HCT116 (cell line): ENCODE data around the gene PPP1R12B.
"Not testable (repeated sequence)": the region's sequence is repeated elsewhere in the genome, so short reads cannot be mapped to it uniquely, and the experiment has no call there.

ENCODE experiments used
- EZH2 ChIP-seq: fragments of 200-600 bp; sonication (generic); IDR thresholded peaks from 2 replicates; pipeline ENCODE4 v1.6.1; 2017; ENCODE audit warnings: antibody characterized with exemption, mixed run types
- EZH2phosphoT487 ChIP-seq: fragments of 200-600 bp; IDR thresholded peaks from 2 replicates; pipeline ENCODE4 v1.6.1; 2018; ENCODE audit warnings: antibody characterized with exemption, borderline replicate concordance
- POLR2A ChIP-seq: IDR thresholded peaks from 2 replicates; pipeline ENCODE4 v1.7.0; 2011; ENCODE audit warnings: borderline replicate concordance; ENCODE audit not compliant: insufficient read depth, insufficient read length; ENCODE audit errors: extremely low read depth
- RAD21 ChIP-seq: IDR thresholded peaks from 2 replicates; pipeline ENCODE4 v1.6.1; 2012; ENCODE audit warnings: low read depth, mild to moderate bottlenecking
- SIN3A ChIP-seq: IDR thresholded peaks from 2 replicates; pipeline ENCODE4 v1.6.1; 2012; ENCODE audit warnings: low read depth
- SP1 ChIP-seq: IDR thresholded peaks from 2 replicates; pipeline ENCODE4 v1.6.1; 2012; ENCODE audit warnings: low read depth
- YY1 ChIP-seq: IDR thresholded peaks from 2 replicates; pipeline ENCODE4 v1.6.1; 2011; ENCODE audit warnings: low read length, low read depth, moderate library complexity, mild to moderate bottlenecking; ENCODE audit not compliant: insufficient replicate concordance; ENCODE audit errors: extremely low read depth
- ZNF274 ChIP-seq: fragments of 200-500 bp; sonication (Bioruptor generic); IDR thresholded peaks from 2 replicates; pipeline ENCODE4 v1.6.1; 2014; ENCODE audit warnings: mild to moderate bottlenecking, low read depth, low read length, inconsistent platforms
- TF ChIP-seq, protein P1 (sequence below), 3 experiments: fragments of 200-600 bp in 1 of 3; sonication (generic) in 1 of 3; IDR thresholded peaks in 2 of 3; conservative IDR thresholded peaks in 1 of 3; 2 replicates each; pipeline ENCODE4 v1.5.1; 2012 to 2017; ENCODE audit warnings: low read depth in 2 of 3, low read length in 2 of 3, antibody characterized with exemption in 1 of 3, borderline replicate concordance in 1 of 3, control low read depth in 1 of 3, mild to moderate bottlenecking in 1 of 3, mixed read lengths in 1 of 3, mixed run types in 1 of 3, moderate library complexity in 1 of 3; ENCODE audit not compliant: insufficient read depth in 1 of 3
- TF ChIP-seq, protein P2 (sequence below): IDR thresholded peaks from 2 replicates; pipeline ENCODE4 v1.6.1; 2012; ENCODE audit warnings: low read depth

DNA sequence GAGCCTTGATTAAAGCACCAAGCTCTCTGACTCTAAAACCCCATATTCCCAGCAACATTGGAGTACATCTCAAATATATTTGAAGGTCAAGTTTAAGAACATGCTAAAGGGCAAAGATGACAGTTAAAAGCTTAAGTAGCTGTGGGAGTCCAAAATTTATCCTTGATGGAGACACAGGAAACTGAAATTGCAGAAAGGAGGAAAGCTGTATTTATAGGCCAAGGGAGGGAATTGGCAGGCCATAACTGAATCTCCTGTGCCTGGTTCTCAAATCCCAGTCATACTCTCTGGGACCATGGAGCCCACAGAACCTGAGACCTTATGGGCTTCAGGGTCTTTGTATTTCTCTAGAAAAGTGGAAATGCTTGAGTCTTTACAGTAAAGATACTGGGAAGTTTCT, 193.9 kb downstream of the PPP1R12B start:
- TF ChIP-seq, protein P1, sequence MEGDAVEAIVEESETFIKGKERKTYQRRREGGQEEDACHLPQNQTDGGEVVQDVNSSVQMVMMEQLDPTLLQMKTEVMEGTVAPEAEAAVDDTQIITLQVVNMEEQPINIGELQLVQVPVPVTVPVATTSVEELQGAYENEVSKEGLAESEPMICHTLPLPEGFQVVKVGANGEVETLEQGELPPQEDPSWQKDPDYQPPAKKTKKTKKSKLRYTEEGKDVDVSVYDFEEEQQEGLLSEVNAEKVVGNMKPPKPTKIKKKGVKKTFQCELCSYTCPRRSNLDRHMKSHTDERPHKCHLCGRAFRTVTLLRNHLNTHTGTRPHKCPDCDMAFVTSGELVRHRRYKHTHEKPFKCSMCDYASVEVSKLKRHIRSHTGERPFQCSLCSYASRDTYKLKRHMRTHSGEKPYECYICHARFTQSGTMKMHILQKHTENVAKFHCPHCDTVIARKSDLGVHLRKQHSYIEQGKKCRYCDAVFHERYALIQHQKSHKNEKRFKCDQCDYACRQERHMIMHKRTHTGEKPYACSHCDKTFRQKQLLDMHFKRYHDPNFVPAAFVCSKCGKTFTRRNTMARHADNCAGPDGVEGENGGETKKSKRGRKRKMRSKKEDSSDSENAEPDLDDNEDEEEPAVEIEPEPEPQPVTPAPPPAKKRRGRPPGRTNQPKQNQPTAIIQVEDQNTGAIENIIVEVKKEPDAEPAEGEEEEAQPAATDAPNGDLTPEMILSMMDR (IDR thresholded peaks at IDR 0.05 in 2 of 3, conservative IDR thresholded peaks at IDR 0.05 in 1 of 3; ENCODE audit: borderline replicate concordance in 1 of 3, insufficient read depth in 1 of 3, low read depth in 2 of 3, low read length in 2 of 3): not testable (repeated sequence)
- not testable (repeated sequence) for TF ChIP-seq EZH2, YY1, SP1, POLR2A, ZNF274, SIN3A, RAD21, EZH2phosphoT487
- TF ChIP-seq, protein P2, sequence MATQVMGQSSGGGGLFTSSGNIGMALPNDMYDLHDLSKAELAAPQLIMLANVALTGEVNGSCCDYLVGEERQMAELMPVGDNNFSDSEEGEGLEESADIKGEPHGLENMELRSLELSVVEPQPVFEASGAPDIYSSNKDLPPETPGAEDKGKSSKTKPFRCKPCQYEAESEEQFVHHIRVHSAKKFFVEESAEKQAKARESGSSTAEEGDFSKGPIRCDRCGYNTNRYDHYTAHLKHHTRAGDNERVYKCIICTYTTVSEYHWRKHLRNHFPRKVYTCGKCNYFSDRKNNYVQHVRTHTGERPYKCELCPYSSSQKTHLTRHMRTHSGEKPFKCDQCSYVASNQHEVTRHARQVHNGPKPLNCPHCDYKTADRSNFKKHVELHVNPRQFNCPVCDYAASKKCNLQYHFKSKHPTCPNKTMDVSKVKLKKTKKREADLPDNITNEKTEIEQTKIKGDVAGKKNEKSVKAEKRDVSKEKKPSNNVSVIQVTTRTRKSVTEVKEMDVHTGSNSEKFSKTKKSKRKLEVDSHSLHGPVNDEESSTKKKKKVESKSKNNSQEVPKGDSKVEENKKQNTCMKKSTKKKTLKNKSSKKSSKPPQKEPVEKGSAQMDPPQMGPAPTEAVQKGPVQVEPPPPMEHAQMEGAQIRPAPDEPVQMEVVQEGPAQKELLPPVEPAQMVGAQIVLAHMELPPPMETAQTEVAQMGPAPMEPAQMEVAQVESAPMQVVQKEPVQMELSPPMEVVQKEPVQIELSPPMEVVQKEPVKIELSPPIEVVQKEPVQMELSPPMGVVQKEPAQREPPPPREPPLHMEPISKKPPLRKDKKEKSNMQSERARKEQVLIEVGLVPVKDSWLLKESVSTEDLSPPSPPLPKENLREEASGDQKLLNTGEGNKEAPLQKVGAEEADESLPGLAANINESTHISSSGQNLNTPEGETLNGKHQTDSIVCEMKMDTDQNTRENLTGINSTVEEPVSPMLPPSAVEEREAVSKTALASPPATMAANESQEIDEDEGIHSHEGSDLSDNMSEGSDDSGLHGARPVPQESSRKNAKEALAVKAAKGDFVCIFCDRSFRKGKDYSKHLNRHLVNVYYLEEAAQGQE: not testable (repeated sequence)
